HG03066 (cell line): Measurements from ENCODE around the gene PHC3.
A peak's percentile ranks its signal among the peaks of the same experiment; 100 is the strongest.

ENCODE experiments used
- ATAC-seq: cut with Tn5 transposase; IDR thresholded peaks from one replicate; pipeline ENCODE4 v1.9.1; 2021; ENCODE audit warnings: low read depth; ENCODE audit not compliant: unreplicated experiment

Gene PHC3

GRCh38 chr3:170081079-170081741 is 100.3 kb downstream of the PHC3 start:
- no peak for ATAC-seq

DNA sequence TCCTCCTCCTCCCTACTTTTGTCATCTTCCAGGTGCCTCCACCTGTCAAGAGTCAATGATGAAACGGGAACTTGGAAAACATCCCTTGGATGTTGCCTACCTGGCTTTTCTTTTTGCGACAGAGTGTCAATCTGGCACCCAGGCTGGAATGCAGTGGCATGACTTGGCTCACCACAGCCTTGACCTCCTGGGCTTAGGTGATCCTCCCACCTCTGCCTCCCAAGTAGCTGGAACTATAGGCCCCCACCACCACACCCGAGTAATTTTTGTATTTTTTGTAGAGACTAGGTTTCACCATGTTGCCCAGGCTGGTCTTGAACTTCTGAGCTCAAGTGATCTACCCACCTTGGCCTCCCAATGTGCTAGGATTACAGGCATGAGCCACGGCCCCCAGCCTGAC is 100.9 kb downstream of the PHC3 start:
- ATAC-seq: no peak

DNA sequence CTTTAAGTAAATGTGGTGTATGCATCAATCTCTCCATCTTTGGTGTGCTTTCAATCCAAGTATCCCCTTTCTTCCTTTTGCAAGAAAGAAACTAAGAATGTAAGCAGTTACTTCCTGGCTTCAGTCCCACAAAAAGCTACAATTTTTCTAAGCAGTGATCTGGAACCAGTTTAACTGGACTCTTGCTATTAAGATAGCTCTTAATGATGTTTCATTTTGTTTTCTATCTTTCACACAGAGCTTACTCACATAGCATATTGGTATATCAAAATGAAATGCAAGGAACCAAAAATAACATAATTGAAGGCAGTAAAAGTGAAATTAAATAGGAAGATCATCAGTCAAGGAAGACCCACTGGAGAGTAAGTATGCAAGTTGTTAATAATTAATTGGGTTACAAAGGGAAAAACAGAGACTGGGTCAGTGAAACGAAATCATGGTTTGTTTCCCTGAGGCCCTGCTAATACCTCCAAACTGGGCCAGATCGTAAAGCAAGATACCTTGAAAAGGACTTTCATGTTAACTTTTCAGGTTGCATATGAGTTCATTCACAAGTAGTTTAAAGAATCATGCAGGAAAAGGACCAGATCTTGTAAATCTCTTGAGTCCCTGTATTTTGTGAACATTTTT is 101.9 kb downstream of the PHC3 start:
- ATAC-seq: no peak

GRCh38 chr3:170078620-170079281 is 102.8 kb downstream of the PHC3 start:
- no peak for ATAC-seq

- ATAC-seq: no peak
Measured at GRCh38 chr3:170077361-170077760, 104.2 kb downstream of the PHC3 start.

DNA sequence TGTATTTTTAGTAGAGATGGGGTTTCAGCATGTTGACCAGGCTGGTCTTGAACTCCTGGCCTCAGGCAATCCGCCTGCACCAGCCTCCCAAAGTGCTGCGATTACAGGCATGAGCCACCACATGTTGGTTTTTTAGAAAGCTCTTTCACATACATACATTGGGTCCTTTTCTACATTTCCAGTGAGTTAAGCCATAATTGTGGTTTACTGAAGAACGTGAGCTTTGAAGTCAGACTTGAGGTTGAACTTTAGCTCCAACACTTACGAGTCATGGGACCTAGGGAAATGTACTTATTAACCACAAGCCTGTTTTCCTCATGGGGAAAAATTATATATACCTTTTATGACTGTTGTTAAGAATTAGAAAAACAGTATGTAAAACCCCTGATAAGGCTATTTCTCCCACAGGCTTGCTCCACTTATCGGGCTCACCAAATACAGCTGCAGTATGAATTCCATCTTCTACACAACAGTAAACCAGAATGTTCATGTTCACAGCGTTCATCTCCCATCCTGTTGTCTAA is 104.8 kb downstream of the PHC3 start:
- ATAC-seq: no peak

DNA sequence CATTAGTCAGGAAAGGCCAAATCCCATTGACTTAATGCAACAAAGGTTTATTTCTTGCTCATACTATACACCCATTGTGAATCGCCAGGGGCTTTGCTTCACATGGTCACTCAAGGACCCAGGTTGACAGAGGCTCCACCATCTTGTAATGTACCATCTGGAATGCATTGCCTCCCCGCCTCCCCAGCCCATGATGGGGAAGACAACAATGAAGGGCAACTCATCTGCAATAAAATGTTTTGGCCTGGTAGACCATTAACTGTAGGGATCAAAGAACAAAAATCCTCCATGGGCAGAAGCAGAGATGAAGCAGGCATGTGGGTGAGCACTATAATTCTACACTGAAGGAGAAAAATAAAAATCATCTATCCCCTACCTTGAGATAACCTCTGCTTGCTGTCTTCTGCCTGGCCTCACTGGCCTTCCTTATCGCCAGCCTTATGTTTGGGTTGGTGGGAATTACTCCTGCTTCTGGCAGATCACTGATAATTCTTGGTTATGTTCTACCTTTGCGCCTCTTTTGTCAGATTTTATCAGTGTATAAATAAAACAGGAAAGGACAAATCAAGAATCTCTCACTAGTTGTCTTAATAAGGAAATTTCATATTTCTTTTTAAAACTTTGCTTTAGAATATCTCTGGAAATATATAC is 106.0 kb downstream of the PHC3 start:
- ATAC-seq: no peak

DNA sequence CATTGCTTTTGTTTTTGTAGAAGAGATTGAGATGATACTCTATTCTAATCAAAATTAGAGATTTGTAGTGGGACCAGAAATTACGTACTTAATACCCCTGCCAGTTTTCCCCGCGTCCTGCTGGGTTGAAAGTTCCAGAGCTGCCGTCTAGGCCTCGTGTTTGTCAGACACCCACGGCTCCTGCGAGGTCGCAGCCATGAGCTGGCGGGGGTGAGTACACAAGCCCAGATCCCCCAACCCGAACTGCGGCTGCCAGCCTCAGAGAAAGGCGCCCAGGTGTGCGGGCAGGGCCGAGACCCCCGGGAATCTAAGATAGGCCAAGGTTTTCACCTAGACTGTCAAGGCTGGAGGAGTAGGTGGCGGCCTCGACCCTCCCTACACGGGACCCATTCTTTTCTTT is 117.4 kb downstream of the PHC3 start:
- no peak for ATAC-seq

- no peak for ATAC-seq
Measured at GRCh38 chr3:170063691-170064090, 117.8 kb downstream of the PHC3 start.

DNA sequence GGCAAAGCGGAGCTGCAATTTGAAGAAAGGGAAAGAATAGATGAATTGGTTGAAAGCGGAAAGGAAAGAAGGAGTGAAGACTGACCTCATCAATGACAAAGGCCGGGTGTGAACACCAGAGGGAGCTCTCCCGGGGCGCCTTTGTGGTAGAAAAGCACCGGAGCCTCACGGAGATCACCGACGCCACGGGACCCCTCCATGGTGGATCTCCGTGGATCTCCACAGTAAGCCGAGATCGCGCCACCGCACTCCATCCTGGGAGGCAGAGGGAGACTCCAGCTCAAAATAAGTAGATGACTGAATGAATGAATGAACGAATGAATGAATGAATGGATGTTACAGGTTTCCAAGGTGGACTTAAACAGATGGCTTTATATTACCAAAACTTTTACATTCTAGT is 118.8 kb downstream of the PHC3 start:
- no peak for ATAC-seq

GRCh38 chr3:170062068-170062467 is 119.5 kb downstream of the PHC3 start:
- ATAC-seq: no peak

GRCh38 chr3:170059447-170059846 is 122.1 kb downstream of the PHC3 start:
- ATAC-seq: no peak

GRCh38 chr3:170058127-170058526 is 123.4 kb downstream of the PHC3 start:
- ATAC-seq: no peak

GRCh38 chr3:170057550-170057949 is 124.0 kb downstream of the PHC3 start:
- ATAC-seq: no peak

- ATAC-seq: peak; percentile 88
Measured at GRCh38 chr3:170056710-170057454, 124.7 kb downstream of the PHC3 start.

DNA sequence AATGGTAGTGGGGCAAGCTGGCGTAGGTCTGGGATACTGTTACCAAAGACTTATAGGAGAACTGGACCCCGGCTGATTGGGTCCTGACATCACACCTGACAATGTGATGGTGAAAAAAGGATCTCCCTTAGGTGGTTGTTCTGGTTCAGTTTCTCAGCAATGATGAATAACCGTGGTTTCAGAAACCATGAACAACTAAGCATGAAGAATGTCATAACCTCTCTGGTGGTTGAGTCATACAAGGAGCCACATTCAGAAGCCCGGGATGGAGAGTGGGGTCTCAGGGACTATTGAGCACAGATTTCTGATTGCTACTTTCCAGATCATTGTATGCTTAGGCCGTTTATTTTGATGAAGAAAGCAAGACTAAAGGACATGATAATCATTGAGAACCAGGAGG is 126.3 kb downstream of the PHC3 start:
- peak; percentile 63 for ATAC-seq

- no peak for ATAC-seq
Measured at GRCh38 chr3:170054204-170054603, 127.3 kb downstream of the PHC3 start.

DNA sequence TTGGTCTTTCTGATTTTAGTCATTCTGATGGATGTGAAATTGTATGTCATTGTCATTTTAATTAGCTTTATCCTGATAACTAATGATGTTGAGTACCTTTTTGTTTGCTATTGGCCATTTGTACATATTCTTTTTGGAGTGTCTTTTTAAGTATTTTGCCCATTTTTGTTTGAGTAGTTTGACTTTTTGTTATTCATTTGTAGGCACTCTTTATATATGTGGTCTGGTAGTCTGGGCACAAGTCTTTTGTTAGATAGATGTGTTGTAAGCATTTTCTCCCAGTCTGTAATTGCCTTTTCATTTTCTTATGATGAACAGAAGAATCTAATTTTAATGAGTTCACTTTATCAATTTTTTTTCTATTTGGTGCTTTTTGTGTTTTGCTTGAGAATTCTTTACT is 129.1 kb downstream of the PHC3 start:
- ATAC-seq: no peak

DNA sequence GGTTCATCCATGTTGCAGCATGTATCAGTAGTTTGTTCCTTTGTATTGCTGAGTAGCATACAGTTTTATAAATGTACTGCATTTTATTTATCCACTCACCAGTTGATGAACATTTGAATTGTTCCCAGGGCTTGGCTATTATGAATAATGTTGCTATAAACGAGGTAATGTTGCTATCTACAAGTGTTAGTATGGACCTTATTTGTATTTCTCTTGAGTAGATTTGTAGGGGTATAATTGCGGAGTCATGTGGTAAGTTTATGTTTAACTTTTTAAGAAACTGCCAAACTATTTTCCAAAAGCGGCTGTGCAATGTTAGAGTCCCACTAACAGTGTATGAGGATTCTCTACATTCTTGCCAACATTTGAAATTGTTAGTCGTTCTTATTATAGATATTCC is 130.8 kb downstream of the PHC3 start:
- ATAC-seq: no peak

DNA sequence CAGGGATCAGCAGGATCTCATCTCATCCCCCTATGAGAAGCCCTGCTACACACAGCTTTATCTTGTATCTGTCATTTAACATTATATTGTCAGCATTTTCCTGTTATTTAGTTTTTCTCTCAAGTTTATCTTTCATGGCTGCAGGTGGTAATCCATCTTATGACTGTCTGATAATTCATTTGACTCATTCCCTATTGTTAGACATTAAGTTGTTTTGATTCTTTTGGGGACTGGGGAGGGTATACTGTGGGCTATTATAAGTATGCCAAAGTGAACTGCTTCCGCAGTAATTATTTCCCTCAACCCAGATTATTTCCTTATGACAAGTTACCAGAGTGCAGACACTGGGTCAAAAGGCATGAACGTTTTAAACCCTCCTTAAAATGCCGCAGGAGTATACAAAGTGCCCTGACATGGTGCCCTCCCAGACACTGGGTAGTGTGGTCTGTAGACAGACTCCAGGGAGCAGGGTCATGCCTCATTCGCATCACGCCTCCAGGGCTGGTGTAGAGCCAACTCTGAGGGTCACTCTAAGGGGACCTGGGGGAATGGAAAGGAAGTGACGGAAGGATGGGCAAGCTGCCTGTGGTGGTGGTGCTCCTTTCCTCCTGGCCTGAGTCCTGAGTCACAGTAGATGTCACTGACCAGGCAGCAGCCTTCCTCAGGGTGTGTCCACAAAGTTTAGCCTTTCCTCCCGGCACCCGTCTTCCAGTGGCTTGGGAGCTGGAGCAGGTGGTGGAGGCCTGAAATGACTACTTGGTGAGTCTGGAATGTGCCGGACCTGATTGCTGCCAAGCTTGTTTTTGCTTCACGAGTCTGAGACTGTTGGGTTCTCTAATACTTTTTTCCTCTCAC is 132.2 kb downstream of the PHC3 start:
- no peak for ATAC-seq
